AG09319 (cell line): ENCODE results near the gene ECM2.

Experiments
- DNase-seq: peaks from one replicate; pipeline ENCODE4 v3.0.0-alpha.2; 2010; ENCODE audit warnings: low read depth; ENCODE audit errors: extremely low read depth
- TF ChIP-seq, protein P1 (sequence below): IDR thresholded peaks from 2 replicates; pipeline ENCODE4 v1.5.1; 2011; ENCODE audit warnings: low read depth, mild to moderate bottlenecking, inconsistent platforms, low read length, moderate library complexity

Gene ECM2

GRCh38 chr9:92525306-92525705, 10.5 kb downstream of the ECM2 start:
- TF ChIP-seq, protein P1, sequence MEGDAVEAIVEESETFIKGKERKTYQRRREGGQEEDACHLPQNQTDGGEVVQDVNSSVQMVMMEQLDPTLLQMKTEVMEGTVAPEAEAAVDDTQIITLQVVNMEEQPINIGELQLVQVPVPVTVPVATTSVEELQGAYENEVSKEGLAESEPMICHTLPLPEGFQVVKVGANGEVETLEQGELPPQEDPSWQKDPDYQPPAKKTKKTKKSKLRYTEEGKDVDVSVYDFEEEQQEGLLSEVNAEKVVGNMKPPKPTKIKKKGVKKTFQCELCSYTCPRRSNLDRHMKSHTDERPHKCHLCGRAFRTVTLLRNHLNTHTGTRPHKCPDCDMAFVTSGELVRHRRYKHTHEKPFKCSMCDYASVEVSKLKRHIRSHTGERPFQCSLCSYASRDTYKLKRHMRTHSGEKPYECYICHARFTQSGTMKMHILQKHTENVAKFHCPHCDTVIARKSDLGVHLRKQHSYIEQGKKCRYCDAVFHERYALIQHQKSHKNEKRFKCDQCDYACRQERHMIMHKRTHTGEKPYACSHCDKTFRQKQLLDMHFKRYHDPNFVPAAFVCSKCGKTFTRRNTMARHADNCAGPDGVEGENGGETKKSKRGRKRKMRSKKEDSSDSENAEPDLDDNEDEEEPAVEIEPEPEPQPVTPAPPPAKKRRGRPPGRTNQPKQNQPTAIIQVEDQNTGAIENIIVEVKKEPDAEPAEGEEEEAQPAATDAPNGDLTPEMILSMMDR: no peak
- no peak for DNase-seq

- TF ChIP-seq, protein P1: no peak
- DNase-seq: no peak
Observed at GRCh38 chr9:92524881-92525280, 10.9 kb downstream of the ECM2 start.

GRCh38 chr9:92522983-92523970, 12.5 kb downstream of the ECM2 start:
- no peak for DNase-seq
- TF ChIP-seq, protein P1: no peak

DNA sequence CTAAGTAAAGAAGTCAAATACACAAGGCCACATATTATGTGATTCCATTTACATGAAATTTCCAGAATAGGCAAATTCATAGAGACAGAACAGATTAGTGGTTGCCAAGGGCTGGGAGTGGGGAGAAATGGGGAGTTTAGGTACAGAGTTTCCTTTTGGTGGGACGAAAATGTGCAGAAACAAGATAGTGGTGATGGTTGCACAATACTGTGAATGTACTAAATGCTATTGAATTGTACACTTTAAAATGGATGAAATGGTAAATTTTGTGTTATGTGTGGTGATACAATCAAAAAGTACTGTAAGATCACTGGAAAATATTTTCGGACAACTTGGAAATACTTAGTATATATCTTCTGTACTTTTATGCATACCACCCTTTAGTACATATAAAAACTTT, 15.0 kb downstream of the ECM2 start:
- no peak for DNase-seq
- TF ChIP-seq, protein P1: no peak

GRCh38 chr9:92518199-92518598, 17.6 kb downstream of the ECM2 start:
- no peak for DNase-seq
- TF ChIP-seq, protein P1: no peak

DNA sequence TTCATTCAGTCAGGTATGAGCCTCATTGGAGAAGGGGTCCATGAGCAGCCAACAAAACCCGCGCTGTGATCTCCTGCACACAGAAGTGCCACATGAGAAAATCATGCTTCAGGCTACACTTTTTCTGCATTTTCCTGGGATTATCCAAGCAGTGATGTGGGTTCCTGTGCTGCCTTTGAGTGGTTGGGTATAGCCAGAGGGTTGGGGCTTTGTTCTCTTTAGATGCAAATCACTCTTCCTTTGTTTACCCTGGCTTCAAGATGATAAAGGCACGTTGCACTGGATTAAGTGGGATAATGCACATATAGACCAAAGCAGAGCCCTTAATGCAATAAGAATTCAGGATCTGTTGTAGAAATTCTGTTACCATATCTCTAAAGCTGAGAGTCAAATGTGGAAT, 18.7 kb downstream of the ECM2 start:
- TF ChIP-seq, protein P1: no peak

DNA sequence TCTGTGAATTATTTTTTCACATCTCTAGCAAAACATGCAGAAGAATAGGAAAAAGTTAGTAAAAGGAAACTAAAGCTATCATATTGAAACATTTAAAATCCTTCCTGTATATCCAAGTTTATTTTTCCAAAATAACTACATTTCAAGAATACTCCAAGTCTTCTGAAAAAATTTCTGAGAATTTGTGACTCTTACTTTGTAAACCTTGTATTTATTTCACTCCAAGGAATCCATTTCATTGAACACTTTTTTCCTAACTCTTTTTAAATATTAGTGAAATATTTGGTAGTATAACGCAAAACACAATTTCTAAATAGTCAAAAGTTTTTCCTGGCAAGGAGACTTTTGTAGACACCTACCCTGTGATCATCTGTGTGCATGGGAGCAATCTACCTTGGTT, 19.3 kb downstream of the ECM2 start:
- TF ChIP-seq, protein P1: no peak
- no peak for DNase-seq

More for the DNA sequence above, 18.7 kb downstream of the ECM2 start:
- DNase-seq: no peak
